MM.1S (cell line): ENCODE data around the gene SLAMF8.
A peak's percentile ranks its signal among the peaks of the same experiment; 100 is the strongest.

Source experiments
- DNase-seq: peaks from one replicate; pipeline ENCODE4 v3.0.0-alpha.2; 2015
- H2AFZ ChIP-seq: fragments of 300-600 bp; sonication (generic); 2 replicates; pipeline ENCODE4 v1.6.0; 2016; ENCODE audit warnings: antibody characterized with exemption, low read length
- H3F3A ChIP-seq: fragments of 300-600 bp; sonication (generic); 2 replicates; pipeline ENCODE4 v1.6.1; 2016; ENCODE audit warnings: mild to moderate bottlenecking, antibody characterized with exemption, low read length, moderate library complexity, mixed read lengths; ENCODE audit not compliant: insufficient read depth
- H3K27ac ChIP-seq: fragments of 300-600 bp; sonication (generic); 2 replicates; pipeline ENCODE4 v1.5.1; 2016; ENCODE audit warnings: mild to moderate bottlenecking, low read length
- H3K27me3 ChIP-seq: fragments of 300-600 bp; sonication (generic); replicated peaks from 2 replicates; pipeline ENCODE4 v1.6.0; 2016; ENCODE audit warnings: low read length; ENCODE audit not compliant: insufficient read depth
- H3K36me3 ChIP-seq: fragments of 300-600 bp; sonication (generic); replicated peaks from 2 replicates; pipeline ENCODE4 v1.6.1; 2016; ENCODE audit warnings: mild to moderate bottlenecking, low read length, mixed read lengths; ENCODE audit not compliant: insufficient read depth
- H3K4me1 ChIP-seq: fragments of 300-600 bp; sonication (generic); 2 replicates; pipeline ENCODE4 v1.6.1; 2016; ENCODE audit warnings: low read length, mixed read lengths
- H3K4me2 ChIP-seq: fragments of 300-600 bp; sonication (generic); 2 replicates; pipeline ENCODE4 v1.6.0; 2016; ENCODE audit warnings: low read depth, low read length
- H3K4me3 ChIP-seq: fragments of 300-600 bp; sonication (generic); 2 replicates; pipeline ENCODE4 v1.5.1; 2016; ENCODE audit warnings: low read length, mixed read lengths
- H3K79me2 ChIP-seq: fragments of 300-600 bp; sonication (generic); 2 replicates; pipeline ENCODE4 v1.6.1; 2016; ENCODE audit warnings: mixed run types, low read length, mixed read lengths
- H3K9ac ChIP-seq: fragments of 300-600 bp; sonication (generic); 2 replicates; pipeline ENCODE4 v1.6.1; 2016; ENCODE audit warnings: low read length, mixed read lengths
- H3K9me2 ChIP-seq: fragments of 300-600 bp; sonication (generic); replicated peaks from 2 replicates; pipeline ENCODE4 v1.6.1; 2016; ENCODE audit warnings: mild to moderate bottlenecking, low read length, mixed read lengths; ENCODE audit not compliant: insufficient read depth
- H3K9me3 ChIP-seq: fragments of 300-600 bp; sonication (generic); replicated peaks from 2 replicates; pipeline ENCODE4 v1.6.1; 2016; ENCODE audit warnings: mild to moderate bottlenecking, low read length, mixed read lengths; ENCODE audit not compliant: insufficient read depth
- H4K20me1 ChIP-seq: fragments of 300-600 bp; sonication (generic); 2 replicates; pipeline ENCODE4 v1.6.1; 2016; ENCODE audit warnings: mild to moderate bottlenecking, low read length, moderate library complexity, mixed read lengths; ENCODE audit not compliant: insufficient read depth
- EZH2 ChIP-seq: fragments of 300-600 bp; sonication (generic); optimal IDR thresholded peaks from 2 replicates; pipeline ENCODE3; 2017; ENCODE audit warnings: low read depth, mild to moderate bottlenecking, antibody characterized with exemption, low read length, mixed read lengths
- EZH2phosphoT487 ChIP-seq: fragments of 300-600 bp; sonication (generic); IDR thresholded peaks from 2 replicates; pipeline ENCODE4 v1.6.1; 2018; ENCODE audit warnings: antibody characterized with exemption, low read length
- TF ChIP-seq, protein P1 (sequence below): fragments of 300-600 bp; sonication (generic); IDR thresholded peaks from 2 replicates; pipeline ENCODE4 v1.5.1; 2016; ENCODE audit warnings: antibody characterized with exemption, low read length, mixed read lengths

The SLAMF8 gene

DNA sequence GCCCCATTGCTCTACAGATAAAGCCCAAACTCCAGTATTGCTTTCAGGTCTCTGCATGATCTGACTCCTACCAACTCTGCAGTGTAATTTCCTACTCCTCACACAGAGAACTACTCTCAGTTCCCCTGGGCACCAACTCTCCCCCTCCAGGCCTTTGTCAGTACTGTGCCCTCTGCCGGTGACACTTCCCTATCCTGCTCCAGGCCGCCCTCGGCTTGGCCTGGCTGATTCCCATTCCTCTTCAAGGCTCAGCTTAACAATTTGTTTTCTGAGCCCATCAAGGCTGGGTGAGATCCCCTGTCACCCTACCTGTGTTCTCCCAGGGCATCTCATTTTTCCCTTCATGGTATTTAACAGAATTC is 2.6 kb downstream of the SLAMF8 start:
- Histone ChIP-seq H3K4me2 (no peak overlapping the region), H3F3A (peaks cover 5% of the 10 kb centered on the region; the same call in 1 of the 2 replicates), H4K20me1 (no peaks in the 10 kb centered on the region), H2AFZ (0 out of 2 replicates have a peak overlapping the region, but pooled peaks have one; percentile 4), H3K9ac (no peak overlapping the region), H3K79me2 (no peaks in the 10 kb centered on the region), H3K9me3 (no peaks in the 10 kb centered on the region), H3K27me3 (no peaks in the 10 kb centered on the region), H3K4me1 (peaks cover 20% of the 10 kb centered on the region), H3K36me3 (no peaks in the 10 kb centered on the region), H3K9me2 (no peaks in the 10 kb centered on the region), H3K27ac (no peak overlapping the region), H3K4me3 (no peak overlapping the region)
- DNase-seq, result peak; percentile 73
- TF ChIP-seq, protein P1, sequence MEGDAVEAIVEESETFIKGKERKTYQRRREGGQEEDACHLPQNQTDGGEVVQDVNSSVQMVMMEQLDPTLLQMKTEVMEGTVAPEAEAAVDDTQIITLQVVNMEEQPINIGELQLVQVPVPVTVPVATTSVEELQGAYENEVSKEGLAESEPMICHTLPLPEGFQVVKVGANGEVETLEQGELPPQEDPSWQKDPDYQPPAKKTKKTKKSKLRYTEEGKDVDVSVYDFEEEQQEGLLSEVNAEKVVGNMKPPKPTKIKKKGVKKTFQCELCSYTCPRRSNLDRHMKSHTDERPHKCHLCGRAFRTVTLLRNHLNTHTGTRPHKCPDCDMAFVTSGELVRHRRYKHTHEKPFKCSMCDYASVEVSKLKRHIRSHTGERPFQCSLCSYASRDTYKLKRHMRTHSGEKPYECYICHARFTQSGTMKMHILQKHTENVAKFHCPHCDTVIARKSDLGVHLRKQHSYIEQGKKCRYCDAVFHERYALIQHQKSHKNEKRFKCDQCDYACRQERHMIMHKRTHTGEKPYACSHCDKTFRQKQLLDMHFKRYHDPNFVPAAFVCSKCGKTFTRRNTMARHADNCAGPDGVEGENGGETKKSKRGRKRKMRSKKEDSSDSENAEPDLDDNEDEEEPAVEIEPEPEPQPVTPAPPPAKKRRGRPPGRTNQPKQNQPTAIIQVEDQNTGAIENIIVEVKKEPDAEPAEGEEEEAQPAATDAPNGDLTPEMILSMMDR, result peak; percentile 88
- TF ChIP-seq EZH2phosphoT487 (no peak), EZH2 (no peak)

DNA sequence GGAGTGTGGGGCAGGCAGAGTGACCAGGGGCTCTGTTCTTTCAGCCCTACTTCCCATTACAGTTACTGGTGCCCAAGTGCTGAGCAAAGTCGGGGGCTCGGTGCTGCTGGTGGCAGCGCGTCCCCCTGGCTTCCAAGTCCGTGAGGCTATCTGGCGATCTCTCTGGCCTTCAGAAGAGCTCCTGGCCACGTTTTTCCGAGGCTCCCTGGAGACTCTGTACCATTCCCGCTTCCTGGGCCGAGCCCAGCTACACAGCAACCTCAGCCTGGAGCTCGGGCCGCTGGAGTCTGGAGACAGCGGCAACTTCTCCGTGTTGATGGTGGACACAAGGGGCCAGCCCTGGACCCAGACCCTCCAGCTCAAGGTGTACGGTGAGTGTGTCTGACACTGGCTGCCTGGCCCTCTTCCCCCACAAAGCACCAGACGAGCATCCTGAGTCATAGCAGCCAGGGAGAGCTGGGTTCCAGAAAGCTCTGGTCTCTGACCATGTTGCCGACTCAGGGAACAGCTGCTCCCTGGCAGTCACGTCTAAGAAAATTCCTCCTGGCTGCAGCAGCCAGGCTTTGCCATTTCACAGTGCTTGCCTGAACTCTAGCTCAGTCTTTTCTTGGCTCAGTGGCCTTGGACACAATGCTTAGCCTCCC is 3.3 kb downstream of the SLAMF8 start:
- Histone ChIP-seq H3K27ac (no peak overlapping the region), H2AFZ (no peak overlapping the region), H3K9me2 (no peaks in the 10 kb centered on the region), H3K79me2 (no peaks in the 10 kb centered on the region), H3K4me2 (no peak overlapping the region), H3F3A (peaks cover 5% of the 10 kb centered on the region; the same call in 1 of the 2 replicates), H3K36me3 (no peaks in the 10 kb centered on the region), H3K4me3 (no peak overlapping the region), H3K9me3 (no peaks in the 10 kb centered on the region), H3K9ac (no peak overlapping the region), H4K20me1 (no peaks in the 10 kb centered on the region), H3K27me3 (no peaks in the 10 kb centered on the region), H3K4me1 (peaks cover 20% of the 10 kb centered on the region)
- DNase-seq, result no peak
- no peak for TF ChIP-seq EZH2
- TF ChIP-seq, protein P1, result no peak
- no peak for TF ChIP-seq EZH2phosphoT487

DNA sequence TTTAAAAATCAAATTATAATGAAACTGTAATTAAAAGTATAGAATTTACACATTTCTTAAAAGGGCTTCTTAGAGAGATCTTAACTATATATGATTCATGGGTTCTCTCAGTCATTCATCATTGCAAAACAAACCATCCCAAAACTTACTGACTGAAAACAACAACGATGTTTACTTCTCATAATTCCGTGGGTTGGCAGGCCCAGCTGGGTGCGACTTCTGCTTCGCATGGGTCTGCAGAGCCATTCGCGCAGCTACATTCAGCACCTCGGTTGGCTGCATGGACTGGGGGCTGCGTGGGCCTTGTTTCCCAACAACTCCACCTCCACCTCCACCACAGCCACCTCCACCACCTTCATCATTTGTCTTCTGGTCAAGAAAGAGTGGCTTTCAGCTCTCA is 4.0 kb downstream of the SLAMF8 start:
- no peak for DNase-seq
- peaks cover 2% of the 10 kb centered on the region; the same call in 1 of the 2 replicates for H3F3A ChIP-seq
- H3K4me3 ChIP-seq, result no peak overlapping the region
- H2AFZ ChIP-seq, result no peak overlapping the region
- no peaks in the 10 kb centered on the region for H3K9me2 ChIP-seq
- no peaks in the 10 kb centered on the region for H3K36me3 ChIP-seq
- no peak overlapping the region for H3K4me2 ChIP-seq
- H4K20me1 ChIP-seq, result no peaks in the 10 kb centered on the region
- peaks cover 15% of the 10 kb centered on the region for H3K4me1 ChIP-seq
- H3K79me2 ChIP-seq, result no peaks in the 10 kb centered on the region
- H3K27me3 ChIP-seq, result no peaks in the 10 kb centered on the region
- H3K27ac ChIP-seq, result no peak overlapping the region
- TF ChIP-seq EZH2phosphoT487 (no peak), EZH2 (no peak)
- TF ChIP-seq, protein P1, result no peak
- no peak overlapping the region for H3K9ac ChIP-seq
- H3K9me3 ChIP-seq, result no peaks in the 10 kb centered on the region
